Ishikawa (cell line): Measurements from ENCODE around the gene ARID5B.

Source experiments
- CEBPB ChIP-seq: IDR thresholded peaks from 2 replicates; pipeline ENCODE4 v1.6.1; 2012
- EP300 ChIP-seq: IDR thresholded peaks from 2 replicates; pipeline ENCODE4 v1.6.1; 2012; ENCODE audit warnings: borderline replicate concordance
- TAF1 ChIP-seq: IDR thresholded peaks from 2 replicates; pipeline ENCODE4 v1.6.1; 2012; ENCODE audit warnings: low read depth, mild to moderate bottlenecking

GRCh38 chr10:61963669-61964058 is 62.2 kb downstream of the ARID5B start:
- TF ChIP-seq CEBPB (no peak), TAF1 (no peak), EP300 (no peak)
